Measurements from ENCODE around the gene ERV3-1.
"Not testable (repeated sequence)": the region's sequence is repeated elsewhere in the genome, so short reads cannot be mapped to it uniquely, and the experiment has no call there.

- TF ChIP-seq POLR2AphosphoS5 (IDR thresholded peaks at IDR 0.05; ENCODE audit: low read depth, low read length); TAF1 (IDR thresholded peaks at IDR 0.05; ENCODE audit: borderline replicate concordance, low read depth, low read length): not testable (repeated sequence)
Measured at GRCh38 chr7:65034120-65034782, 27.8 kb upstream of the ERV3-1 start.

Data from GM12892 (cell line).